HS-27A (cell line): ENCODE results near the gene CES1.
"Not testable (repeated sequence)": the region's sequence is repeated elsewhere in the genome, so short reads cannot be mapped to it uniquely, and the experiment has no call there.

Experiments
- DNase-seq: peaks from one replicate; pipeline ENCODE4 v3.0.0-alpha.2; 2012; ENCODE audit warnings: low read depth, missing footprints

Gene CES1

DNA sequence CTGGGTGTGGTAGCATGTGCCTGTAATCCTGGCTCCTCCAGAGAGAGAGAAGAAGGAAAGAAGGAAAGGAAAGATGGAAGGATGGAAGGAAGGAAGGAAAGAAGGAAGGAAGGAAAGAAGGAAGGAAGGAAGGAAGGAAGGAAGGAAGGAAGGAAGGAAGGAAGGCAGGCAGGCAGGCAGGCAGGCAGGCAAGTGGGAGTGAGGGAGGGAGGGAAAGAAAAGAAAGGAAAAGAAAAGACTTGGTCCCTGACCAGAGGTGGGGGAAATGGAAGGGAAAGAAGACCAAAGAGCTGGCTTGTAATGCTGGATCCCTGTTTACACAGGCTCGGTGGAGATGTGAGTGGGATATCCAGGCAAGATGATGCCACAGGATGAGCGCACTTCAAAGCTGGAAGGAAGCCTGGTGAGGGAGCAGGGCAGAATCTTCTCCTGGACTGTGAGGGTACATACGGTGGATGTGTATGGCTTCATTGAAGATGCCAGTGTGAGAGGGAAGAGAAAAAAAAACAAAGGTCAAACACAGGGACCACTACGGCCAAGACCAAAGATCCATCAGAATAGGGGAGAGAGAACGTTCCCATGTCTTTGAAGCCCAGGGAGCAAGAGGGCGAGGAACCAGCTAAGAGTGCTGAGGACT lies 2.1 kb downstream of the CES1 start:
- DNase-seq = no peak

DNA sequence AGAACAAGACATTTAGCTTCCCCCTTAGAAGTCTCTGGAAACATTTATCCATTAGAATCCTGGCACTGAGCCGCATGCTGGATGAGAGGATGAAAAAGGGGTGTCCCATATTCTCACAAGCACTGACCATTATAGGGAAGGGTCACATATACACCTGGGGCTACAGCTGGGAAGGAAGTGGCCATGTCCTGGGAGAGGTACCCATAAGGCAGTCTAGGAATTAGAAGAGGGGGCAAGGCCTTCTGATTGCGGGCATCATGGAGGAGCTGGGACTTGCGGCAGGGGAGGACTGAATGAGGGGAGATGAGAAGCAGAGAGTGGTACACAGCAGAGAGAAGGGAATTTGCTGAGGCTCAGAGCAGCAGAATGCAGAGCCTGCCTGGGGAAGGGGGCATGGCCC lies 3.7 kb downstream of the CES1 start:
- DNase-seq = not testable (repeated sequence)

DNA sequence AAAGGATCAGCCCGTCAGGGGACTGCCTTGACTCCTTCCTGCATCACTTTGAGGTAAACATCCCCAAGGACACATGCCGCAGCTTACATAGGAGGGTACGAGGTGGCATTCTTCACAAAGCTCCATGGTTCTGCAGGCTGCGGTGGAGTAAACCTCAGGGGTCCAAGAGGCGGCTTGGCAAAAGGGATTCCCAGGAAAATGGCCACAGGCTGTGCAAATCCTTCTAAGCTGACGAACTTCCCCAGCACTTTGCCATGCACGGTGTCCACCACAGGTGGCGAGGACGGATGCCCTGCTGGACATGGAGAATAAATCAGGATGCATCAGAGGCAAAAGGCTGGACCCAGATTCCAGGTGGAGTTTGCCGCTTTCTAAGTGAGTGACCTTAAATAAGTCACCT lies 4.2 kb downstream of the CES1 start:
- DNase-seq = no peak

DNA sequence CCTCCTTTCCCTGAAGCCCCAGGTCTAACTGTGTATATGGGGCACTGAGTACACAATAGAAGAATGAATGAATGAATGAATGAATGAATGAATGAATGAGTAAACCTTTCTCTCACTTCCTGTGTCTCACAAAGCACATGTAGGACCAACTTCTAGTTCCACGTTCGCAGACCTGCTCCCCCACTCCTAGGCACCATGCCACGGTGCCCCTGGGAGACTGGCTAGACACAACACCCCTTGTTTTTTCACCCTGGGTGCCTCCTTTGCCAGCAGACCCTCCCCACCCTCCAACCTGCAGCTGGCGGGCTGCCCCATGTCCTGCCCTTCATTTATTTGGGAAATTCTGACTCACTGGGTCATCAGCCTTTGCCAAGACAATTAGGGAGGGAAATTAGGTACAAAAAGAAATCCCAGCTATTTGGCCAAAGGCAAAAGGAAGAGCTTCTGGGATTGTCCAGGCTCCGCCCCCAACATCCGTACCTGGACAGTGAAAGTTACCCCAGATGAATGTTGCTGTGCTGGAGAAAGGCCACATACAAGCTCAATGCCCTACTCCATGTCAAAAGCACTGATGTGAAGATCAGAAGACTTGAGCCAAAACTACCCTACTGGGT lies 7.7 kb downstream of the CES1 start:
- DNase-seq = no peak

DNA sequence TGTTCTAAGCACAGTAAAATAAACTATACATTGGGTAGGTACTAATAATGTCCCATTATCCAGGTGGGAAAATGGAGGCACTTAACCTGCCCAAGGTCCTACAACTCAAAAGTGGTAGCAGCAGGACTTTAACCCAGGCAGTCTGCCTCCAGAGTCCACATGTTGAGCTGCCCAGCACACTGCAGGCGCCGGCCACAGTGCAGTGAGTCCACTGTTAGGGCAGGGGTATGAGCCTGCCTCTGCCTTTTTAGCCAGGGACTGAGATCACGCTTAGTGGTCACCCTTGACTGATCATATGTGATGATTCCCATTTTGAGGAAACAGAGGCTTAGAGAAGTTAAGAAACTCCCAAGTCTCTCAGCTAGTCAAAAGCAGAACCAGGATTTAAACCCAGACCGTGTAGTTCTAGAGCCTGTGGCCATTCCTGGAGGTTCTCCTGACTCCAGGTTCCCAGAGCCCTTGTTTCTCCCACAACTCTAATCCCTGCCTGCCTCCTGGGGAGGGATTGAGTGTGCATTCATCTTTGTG lies 8.4 kb downstream of the CES1 start:
- DNase-seq = no peak

DNA sequence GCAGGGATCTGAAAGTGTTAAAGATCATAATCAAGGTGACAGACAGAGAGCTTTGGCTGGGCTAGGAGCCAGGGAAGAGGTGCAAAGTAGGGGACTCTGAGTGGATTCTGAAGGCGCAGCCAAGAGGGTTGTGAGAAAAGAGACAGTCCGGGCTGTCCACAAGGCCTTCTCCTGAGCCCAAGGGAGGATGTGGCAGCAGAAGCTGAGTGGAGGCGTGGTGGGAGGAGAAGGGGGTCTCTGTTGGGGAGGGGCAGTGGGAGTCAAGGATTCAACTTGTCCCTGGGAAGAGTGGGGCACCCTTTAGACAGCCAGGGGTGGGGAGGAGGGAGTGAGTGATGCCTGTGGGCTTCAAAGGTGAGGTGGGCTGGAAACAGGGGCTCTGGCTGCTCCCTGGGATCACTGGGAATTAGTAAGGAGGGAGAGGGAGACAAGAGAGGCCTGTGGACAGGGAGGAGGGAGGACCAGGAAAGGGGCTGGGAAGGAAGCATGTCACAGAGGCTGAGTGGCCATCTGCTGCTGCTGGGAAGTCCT lies 10.6 kb downstream of the CES1 start:
- no peak for DNase-seq

DNA sequence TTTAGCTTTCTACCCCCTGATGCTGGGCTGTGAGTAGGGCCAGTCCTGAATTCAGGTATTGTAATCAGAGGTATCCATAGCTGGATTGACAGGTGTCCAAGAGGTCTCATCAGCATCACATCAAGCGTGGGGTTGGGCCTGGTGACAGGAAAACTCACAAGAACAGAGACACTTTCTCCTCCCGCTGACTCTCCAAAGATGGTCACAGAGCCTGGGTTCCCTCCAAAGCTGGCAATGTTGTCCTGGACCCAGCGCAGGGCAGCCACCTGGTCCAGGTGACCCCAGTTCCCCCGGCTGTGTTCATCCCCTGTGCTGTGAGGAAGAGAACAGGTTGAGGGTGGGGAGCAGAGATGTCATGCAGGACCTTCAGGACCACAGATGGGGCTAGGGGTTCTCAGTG lies 11.7 kb downstream of the CES1 start:
- no peak for DNase-seq

DNA sequence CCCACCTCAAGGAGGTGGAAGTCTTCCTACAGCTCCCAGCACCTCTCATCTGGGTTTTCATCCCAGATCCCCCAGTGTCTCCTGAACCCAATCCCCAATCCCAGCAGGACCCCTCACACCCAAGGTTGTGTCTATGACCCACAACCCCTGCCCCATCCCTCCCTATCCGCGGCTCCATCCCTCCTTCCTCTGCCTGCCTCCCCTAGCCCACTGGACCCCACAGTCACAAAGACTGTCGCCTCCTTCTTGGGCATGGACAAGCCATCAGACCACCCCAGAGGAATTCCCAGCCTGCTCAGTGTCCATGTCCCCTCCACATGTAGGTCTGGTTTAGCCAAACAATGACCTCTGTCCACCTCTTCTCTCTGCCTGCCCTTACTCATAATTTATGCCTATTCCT lies 12.3 kb downstream of the CES1 start:
- no peak for DNase-seq

DNA sequence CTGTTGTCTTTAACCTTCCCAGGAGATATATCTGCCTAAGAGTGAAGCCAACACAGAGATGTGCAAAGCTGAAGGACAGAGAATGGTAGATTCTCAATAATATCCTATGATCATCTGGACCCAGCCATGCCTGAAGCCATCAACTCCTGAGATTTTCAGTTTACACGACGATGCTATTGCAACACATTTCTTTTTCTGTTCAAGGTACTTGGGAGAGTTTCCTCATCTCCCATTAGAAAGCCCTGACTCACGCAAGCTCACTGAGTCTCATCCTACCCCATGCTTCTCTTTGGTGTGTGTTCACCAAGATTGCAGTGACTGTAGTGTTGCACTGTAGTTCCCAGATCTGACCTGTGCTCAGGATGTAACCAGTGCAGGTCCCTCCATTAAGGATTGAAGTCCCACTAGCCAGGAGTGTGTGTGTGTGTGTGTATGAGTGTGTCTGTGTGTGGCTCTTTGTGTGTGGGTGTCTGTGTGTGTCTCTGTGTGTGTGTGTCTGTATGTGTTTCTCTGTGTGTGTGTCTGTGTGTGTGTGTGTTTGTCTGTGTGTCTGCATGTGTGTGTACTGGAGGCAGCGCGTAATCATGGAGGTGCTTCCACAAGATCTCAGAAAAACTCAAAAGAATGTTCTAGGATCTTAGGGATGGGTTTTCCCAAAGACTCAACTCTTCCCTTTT lies 15.5 kb downstream of the CES1 start:
- DNase-seq = no peak

DNA sequence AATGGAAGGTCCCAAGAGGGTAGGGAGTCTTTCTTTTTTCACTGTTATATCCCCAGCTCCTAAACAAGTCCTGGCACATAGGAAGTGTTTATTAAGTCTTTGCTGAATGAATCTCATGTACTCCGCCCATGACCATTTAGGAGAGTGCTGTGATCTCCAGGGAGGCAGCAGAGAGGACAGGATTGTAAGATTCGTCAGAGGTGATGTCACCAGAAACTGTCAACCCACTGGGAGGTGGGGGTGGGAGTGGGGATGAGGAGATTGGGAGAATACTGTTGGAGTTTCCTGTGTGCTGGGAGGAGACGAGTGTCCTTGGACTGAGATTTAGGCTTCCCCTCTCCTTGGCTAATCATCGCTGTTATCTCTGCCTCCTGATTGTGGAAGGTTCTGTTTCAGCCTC lies 16.7 kb downstream of the CES1 start:
- not testable (repeated sequence) for DNase-seq

DNA sequence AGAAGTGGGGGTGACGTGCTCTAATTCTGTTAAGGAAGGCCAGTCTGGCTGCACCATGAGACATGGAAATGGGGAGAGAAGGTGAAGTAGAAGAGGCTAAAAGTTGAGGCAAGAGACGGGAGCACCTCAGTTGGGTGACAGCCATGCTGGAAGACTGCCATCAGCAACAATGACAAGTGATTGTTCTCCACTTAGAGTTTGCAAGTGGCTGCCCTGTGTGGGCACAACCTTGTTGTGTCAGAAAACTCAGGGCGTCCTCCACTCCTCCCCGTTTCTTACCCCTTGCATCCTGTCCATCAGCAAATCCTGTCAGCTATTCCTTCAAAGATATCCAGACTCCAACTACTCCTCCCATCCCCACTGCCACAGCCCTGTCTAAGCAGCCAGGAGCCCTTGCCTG lies 17.6 kb downstream of the CES1 start:
- DNase-seq = no peak

DNA sequence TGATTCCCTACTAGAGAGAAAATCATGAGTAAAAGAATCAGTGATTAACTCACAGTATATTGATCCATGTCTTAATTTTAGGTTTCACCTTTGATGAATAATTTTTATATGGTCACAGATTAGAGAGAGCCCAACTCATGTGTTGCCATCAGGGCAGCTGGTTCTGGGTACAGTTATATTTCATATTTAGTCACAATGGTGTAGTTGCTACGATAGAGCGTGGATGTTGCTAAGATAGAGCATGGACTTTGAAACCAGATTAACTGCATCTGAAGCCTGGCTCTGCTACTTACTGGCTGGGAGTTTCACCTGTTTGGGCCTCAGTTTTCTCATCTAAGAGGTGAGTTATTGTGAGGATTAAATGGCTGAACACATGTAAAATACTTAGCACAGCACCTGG lies 18.7 kb downstream of the CES1 start:
- not testable (repeated sequence) for DNase-seq

DNA sequence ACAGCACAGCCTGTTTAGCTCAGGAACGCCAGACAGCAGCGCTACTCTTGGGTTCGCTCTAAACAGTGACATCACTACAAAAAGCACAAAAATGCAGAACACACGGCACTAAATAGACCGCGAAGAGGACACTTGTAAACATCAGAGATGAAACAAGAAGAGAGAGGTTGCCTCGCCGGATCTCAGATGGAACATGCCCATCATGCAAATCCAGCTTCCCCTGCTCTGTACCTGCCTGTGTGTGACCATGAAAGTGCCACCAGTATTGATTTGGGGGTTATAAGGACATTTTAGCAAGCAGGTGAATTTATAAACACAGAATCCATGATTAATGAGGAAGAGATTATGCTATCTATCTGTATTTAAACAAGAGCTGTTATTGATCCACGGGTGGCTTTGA lies 19.2 kb downstream of the CES1 start:
- DNase-seq = not testable (repeated sequence)

DNA sequence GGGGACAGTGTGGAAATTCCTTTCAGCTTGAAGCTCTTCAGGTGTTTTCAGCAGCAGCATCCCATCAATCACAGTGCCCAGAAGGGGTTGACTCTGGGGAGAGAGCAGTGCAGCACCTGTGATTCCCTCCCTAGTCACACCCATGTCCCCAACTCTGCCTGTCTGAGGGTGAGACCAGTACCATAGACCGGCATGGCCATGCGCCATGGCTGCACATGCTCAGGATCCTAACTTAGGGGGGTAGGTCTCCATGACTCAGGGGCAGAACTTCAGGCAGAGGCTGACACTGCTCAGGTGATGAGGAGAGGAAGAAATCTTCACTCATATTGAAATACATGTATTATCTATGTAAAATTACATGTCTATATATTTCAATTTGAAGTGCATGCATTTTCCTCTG lies 19.9 kb downstream of the CES1 start:
- no peak for DNase-seq

DNA sequence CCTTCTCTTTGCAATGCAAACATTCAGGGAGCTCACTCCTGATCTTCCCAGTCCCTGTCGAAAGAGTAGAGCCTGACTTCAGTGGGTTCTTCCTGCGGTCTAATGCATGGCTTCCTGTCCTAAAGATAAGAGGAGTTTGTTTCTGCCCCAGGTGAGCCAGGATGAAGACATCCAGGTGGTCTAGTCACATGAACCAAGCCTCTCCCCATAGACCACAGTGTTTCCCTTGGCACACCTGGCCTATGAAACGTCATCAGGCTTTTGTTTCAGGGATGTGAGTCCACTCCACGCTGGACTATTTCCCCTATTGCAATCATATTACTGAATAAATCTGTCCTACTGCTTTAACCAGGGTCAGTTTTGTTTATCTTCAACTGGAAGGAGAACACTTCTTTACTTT lies 21.1 kb downstream of the CES1 start:
- DNase-seq = no peak

DNA sequence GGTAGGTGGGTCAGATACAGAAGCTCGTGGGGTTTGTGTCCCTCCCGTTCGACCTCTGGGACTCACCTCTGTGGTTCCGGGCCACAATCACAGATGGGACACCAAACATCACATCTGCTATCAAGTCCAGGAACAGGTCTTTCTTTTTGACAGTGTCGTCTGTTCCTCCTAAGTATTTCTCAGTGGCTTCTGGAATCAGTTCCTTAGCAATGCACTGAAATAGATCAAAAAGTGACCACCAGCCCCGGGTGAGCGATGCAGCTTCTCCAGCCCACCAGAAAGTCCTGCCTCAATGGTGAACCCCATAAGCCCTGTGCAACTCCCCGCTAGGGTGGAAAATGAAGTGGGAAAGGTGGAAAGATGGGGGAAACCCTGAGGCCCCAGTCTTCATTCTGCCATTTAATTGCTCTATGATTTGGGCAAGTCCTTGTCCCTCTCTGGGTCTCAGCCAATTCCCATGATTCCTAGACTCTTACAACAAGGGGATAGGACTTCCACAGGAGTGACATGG lies 22.4 kb downstream of the CES1 start:
- DNase-seq = no peak

DNA sequence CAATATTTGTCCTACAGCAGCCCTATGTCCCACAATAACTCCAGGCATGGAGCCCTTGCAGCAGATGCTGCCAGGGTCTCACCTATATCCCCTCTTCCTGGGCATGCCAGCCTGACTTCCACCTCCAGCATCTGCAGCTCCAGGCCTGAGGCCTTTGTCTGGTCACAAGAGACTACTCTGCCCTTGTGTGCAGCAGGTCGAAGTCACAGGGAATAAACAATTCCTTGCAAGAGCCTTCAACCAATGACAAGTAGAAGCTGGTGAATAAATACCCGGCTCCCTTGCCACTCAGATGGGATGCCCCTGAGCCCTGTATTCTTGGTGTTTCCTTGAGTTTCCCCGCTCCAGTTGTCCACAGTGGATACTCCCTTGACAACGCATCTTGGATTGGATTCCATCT lies 23.0 kb downstream of the CES1 start:
- DNase-seq = no peak

DNA sequence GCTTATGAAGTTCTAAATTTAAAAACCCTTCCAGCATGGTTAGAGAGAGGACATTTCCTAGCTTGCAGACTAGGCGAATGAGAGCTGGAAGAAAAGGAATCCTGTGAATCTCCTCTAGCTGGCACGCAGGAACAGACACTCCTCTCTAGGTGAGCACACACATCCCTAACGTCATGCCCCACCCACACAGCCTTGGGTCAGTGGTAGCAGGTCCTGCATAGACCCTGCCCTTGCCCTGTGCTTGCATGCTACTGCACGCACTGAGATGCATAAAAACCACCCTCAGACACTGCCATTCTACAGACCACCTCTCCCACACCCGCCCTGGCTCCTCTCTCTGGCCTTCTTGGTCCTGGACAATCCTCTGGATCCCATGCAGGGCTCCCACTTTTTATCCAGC lies 23.5 kb downstream of the CES1 start:
- DNase-seq = no peak

DNA sequence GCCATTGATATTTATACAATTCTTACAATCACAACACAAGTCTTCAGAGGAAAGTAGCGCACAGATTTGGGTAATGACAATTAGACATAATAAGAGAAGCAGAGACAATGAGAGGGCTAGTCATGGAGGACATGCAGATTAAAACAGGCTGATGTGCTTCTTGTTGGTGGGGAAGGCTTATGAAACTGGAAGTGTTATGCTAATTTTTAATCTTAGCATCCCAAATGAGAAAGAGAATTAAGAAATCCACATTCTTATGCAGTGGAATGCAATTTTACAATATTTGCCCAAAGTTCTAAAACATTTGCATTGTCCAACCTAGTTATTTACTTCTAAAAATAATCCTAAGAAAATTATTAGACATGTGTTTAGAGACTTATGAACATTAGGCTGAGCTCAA lies 24.6 kb downstream of the CES1 start:
- DNase-seq = not testable (repeated sequence)

DNA sequence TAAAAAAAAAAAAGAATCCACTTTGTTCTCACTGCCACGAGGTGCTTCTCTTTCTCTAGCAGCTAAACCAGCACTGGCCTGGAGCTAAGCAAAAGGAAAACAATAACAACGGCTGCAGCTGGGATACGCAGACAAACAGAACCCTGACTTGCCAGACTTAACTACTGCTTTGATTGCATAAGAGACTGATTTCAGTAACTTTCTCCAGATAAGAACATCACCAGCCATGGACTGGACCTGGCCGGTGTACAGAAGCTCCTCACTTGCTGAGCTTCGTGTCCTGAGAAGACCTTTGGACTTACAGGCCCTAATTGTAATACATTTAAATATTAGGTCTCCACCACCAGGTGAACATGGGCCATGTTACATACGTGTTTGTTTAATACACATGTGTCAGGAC lies 27.8 kb downstream of the CES1 start:
- not testable (repeated sequence) for DNase-seq

DNA sequence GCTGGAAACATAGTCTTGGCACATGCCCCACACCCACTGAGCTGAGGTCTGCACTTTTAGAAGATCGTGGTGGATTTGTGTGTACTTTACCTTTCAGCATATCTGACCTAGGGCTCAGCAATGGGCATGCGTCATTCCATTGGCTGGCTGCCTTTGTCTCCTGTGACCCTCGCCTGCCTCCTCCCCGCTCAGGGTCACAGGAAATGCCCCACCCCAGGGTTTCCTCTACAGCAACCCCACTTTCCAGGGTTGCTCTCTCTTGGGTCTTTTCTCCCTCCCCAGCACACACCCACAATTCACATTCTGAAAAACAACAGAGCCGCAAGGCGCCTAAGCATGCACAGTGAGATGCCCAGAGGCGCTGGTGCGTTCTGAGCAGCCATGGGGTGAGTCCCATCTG lies 29.2 kb downstream of the CES1 start:
- DNase-seq = not testable (repeated sequence)

DNA sequence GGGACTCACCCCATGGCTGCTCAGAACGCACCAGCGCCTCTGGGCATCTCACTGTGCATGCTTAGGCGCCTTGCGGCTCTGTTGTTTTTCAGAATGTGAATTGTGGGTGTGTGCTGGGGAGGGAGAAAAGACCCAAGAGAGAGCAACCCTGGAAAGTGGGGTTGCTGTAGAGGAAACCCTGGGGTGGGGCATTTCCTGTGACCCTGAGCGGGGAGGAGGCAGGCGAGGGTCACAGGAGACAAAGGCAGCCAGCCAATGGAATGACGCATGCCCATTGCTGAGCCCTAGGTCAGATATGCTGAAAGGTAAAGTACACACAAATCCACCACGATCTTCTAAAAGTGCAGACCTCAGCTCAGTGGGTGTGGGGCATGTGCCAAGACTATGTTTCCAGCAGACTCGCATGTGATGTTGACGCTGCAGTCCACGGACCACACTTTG lies 39.9 kb downstream of the CES1 start:
- not testable (repeated sequence) for DNase-seq

DNA sequence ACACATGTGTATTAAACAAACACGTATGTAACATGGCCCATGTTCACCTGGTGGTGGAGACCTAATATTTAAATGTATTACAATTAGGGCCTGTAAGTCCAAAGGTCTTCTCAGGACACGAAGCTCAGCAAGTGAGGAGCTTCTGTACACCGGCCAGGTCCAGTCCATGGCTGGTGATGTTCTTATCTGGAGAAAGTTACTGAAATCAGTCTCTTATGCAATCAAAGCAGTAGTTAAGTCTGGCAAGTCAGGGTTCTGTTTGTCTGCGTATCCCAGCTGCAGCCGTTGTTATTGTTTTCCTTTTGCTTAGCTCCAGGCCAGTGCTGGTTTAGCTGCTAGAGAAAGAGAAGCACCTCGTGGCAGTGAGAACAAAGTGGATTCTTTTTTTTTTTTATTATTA lies 41.4 kb downstream of the CES1 start:
- DNase-seq = not testable (repeated sequence)
